ENCODE measurements around the gene ITPR2.
"Not testable (repeated sequence)": the region's sequence is repeated elsewhere in the genome, so short reads cannot be mapped to it uniquely, and the experiment has no call there.

ITPR2 gene

GRCh38 chr12:26683443-26683842 is 149.6 kb downstream of the ITPR2 start:
- no peak for TF ChIP-seq POLR2A (IDR thresholded peaks at IDR 0.05; ENCODE audit: low read depth, low read length)
- DNase-seq (ENCODE audit: insufficient read length, low spot score): no peak
- FAIRE-seq: peak; percentile 52

- no peak for TF ChIP-seq POLR2A (IDR thresholded peaks at IDR 0.05; ENCODE audit: low read depth, low read length)
- DNase-seq (ENCODE audit: insufficient read length, low spot score): no peak
- FAIRE-seq: no peak
Measured at GRCh38 chr12:26680727-26681455, 152.1 kb downstream of the ITPR2 start.

- FAIRE-seq: peak; percentile 93
- no peak for TF ChIP-seq POLR2A (IDR thresholded peaks at IDR 0.05; ENCODE audit: low read depth, low read length)
- DNase-seq (ENCODE audit: insufficient read length, low spot score): peak; percentile 9
Measured at GRCh38 chr12:26678697-26679660, 154.0 kb downstream of the ITPR2 start.

GRCh38 chr12:26671487-26671886 is 161.5 kb downstream of the ITPR2 start:
- not testable (repeated sequence) for DNase-seq (ENCODE audit: insufficient read length, low spot score); FAIRE-seq

- FAIRE-seq (no peak), DNase-seq (ENCODE audit: insufficient read length, low spot score) (no peak)
- no peak for TF ChIP-seq POLR2A (IDR thresholded peaks at IDR 0.05; ENCODE audit: low read depth, low read length)
Measured at GRCh38 chr12:26668847-26669246, 164.1 kb downstream of the ITPR2 start.

- no peak for TF ChIP-seq POLR2A (IDR thresholded peaks at IDR 0.05; ENCODE audit: low read depth, low read length)
- DNase-seq (ENCODE audit: insufficient read length, low spot score): no peak
- FAIRE-seq: peak; percentile 6
Measured at GRCh38 chr12:26668230-26668629, 164.8 kb downstream of the ITPR2 start.

- DNase-seq (ENCODE audit: insufficient read length, low spot score) (no peak), FAIRE-seq (no peak)
- TF ChIP-seq POLR2A (IDR thresholded peaks at IDR 0.05; ENCODE audit: low read depth, low read length): no peak
Measured at GRCh38 chr12:26666286-26666685, 166.7 kb downstream of the ITPR2 start.

- no peak for DNase-seq (ENCODE audit: insufficient read length, low spot score)
- no peak for FAIRE-seq
- TF ChIP-seq POLR2A (IDR thresholded peaks at IDR 0.05; ENCODE audit: low read depth, low read length): no peak
Measured at GRCh38 chr12:26661399-26661798, 171.6 kb downstream of the ITPR2 start.

- FAIRE-seq (no peak), DNase-seq (ENCODE audit: insufficient read length, low spot score) (no peak)
- TF ChIP-seq POLR2A (IDR thresholded peaks at IDR 0.05; ENCODE audit: low read depth, low read length): no peak
Measured at GRCh38 chr12:26659930-26660329, 173.1 kb downstream of the ITPR2 start.

- DNase-seq (ENCODE audit: insufficient read length, low spot score): no peak
- FAIRE-seq: no peak
- TF ChIP-seq POLR2A (IDR thresholded peaks at IDR 0.05; ENCODE audit: low read depth, low read length): no peak
Measured at GRCh38 chr12:26658991-26659390, 174.0 kb downstream of the ITPR2 start.

- FAIRE-seq: no peak
Measured at GRCh38 chr12:26654623-26655022, 178.4 kb downstream of the ITPR2 start.

GRCh38 chr12:26651566-26652188 is 181.3 kb downstream of the ITPR2 start:
- TF ChIP-seq POLR2A (IDR thresholded peaks at IDR 0.05; ENCODE audit: low read depth, low read length): no peak
- peak; percentile 35 for DNase-seq (ENCODE audit: insufficient read length, low spot score)
- FAIRE-seq: peak; percentile 98

More at GRCh38 chr12:26654623-26655022, 178.4 kb downstream of the ITPR2 start:
- no peak for TF ChIP-seq POLR2A (IDR thresholded peaks at IDR 0.05; ENCODE audit: low read depth, low read length)
- no peak for DNase-seq (ENCODE audit: insufficient read length, low spot score)

- TF ChIP-seq POLR2A (IDR thresholded peaks at IDR 0.05; ENCODE audit: low read depth, low read length): no peak
- FAIRE-seq: no peak
- no peak for DNase-seq (ENCODE audit: insufficient read length, low spot score)
Measured at GRCh38 chr12:26651036-26651435, 182.0 kb downstream of the ITPR2 start.

- DNase-seq (ENCODE audit: insufficient read length, low spot score) (no peak), FAIRE-seq (no peak)
- TF ChIP-seq POLR2A (IDR thresholded peaks at IDR 0.05; ENCODE audit: low read depth, low read length): no peak
Measured at GRCh38 chr12:26648999-26649398, 184.0 kb downstream of the ITPR2 start.
